ENCODE data around the gene PIGQ.

DNA sequence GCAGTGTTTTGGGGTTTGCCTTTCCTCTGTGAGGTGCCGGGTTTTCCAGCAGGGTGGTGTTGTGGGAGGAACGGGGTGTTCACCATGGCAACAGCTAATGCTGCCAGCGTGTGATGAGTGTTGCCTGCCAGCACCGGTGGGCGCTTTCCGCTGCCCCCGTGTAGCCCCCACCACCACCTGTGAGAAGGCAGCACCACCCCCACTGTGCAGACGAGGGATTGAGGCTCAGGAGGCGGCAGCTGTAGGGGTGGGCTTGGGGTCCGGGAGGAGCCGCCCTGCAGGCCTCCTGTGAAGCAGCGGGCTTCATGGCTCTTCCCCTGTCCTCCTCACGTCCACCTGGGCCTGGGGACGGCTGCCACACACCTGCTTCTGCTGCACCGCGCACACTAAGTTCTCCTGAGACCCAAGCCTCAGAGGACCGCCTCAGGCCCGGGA lies 25.3 kb downstream of the PIGQ start:
- TF ChIP-seq, protein P1, sequence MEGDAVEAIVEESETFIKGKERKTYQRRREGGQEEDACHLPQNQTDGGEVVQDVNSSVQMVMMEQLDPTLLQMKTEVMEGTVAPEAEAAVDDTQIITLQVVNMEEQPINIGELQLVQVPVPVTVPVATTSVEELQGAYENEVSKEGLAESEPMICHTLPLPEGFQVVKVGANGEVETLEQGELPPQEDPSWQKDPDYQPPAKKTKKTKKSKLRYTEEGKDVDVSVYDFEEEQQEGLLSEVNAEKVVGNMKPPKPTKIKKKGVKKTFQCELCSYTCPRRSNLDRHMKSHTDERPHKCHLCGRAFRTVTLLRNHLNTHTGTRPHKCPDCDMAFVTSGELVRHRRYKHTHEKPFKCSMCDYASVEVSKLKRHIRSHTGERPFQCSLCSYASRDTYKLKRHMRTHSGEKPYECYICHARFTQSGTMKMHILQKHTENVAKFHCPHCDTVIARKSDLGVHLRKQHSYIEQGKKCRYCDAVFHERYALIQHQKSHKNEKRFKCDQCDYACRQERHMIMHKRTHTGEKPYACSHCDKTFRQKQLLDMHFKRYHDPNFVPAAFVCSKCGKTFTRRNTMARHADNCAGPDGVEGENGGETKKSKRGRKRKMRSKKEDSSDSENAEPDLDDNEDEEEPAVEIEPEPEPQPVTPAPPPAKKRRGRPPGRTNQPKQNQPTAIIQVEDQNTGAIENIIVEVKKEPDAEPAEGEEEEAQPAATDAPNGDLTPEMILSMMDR (IDR thresholded peaks at IDR 0.05) = no peak
- TF ChIP-seq POLR2A (IDR thresholded peaks at IDR 0.05) = no peak

All from heart left ventricle (tissue), 13 donors.